Stimulated activated naive CD8-positive, alpha-beta T cell treated with anti-CD3 and anti-CD28 coated beads, Interleukin-15, Interleukin-2, amounts not matched to agents 100 ng/mL and 50 ng/mL, for 24 hours (primary cell): Measurements from ENCODE around the gene MYO10.

Experiments
- H3K27ac Mint-ChIP-seq: one replicate; pipeline ENCODE4 v1.8.0; 2021; ENCODE audit warnings: mild to moderate bottlenecking, mixed read lengths
- H3K27me3 Mint-ChIP-seq: one replicate; pipeline ENCODE4 v1.8.0; 2021; ENCODE audit warnings: mixed read lengths
- H3K36me3 Mint-ChIP-seq: one replicate; pipeline ENCODE4 v1.8.0; 2021; ENCODE audit warnings: low read depth, mixed read lengths
- H3K4me1 Mint-ChIP-seq: one replicate; pipeline ENCODE4 v1.8.0; 2021; ENCODE audit warnings: low read depth, mixed read lengths
- H3K4me3 Mint-ChIP-seq: one replicate; pipeline ENCODE4 v1.8.0; 2021; ENCODE audit warnings: mild to moderate bottlenecking, mixed read lengths
- H3K9me3 Mint-ChIP-seq: one replicate; pipeline ENCODE4 v1.8.0; 2021; ENCODE audit warnings: mixed read lengths

Gene MYO10

DNA sequence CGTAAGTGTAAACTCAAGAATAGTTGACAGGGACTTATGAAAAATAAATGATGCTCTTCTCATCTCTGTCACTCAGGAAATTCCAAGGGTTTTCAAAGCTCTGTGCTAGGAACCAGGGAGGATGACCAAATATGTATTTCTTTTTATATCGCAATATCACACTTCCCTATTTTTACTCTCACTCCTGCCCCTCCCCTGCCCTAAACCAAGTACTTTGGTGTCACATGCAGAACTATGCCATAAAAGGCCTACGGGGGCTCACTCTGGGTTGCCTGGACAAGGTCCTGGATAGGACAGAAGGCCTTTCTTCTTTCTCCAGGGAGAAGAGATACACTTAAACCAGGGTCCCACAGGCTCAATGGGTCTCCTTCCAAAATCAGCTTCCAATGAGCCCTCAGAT, 311.0 kb downstream of the MYO10 start:
- Mint-ChIP-seq H3K9me3 (no peaks in the 10 kb centered on the region), H3K27me3 (no peaks in the 10 kb centered on the region), H3K36me3 (no peaks in the 10 kb centered on the region), H3K27ac (peak overlapping the region; percentile 33), H3K4me3 (no peak overlapping the region), H3K4me1 (peaks cover 54% of the 10 kb centered on the region)

DNA sequence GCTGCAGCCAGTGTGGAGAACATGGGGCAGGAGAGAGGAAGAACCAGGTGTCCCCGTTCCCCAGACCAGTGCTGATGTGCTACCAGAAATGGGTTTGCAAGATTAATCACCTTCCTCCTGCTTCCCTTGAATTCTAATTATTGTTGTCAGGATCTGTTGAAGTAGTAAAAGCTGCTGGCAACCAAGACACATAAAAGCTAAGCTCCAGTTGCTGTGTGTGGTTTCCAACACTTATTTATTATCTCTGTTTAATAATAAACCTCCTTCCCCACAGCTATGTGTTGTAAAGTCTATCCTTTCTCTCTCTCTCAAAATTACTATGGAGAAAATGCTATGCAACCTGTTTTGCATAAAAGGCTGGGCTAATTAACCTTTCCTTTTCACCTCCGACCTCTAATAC, 317.0 kb downstream of the MYO10 start:
- H3K4me1 Mint-ChIP-seq, result peaks cover 21% of the 10 kb centered on the region
- H3K9me3 Mint-ChIP-seq, result no peaks in the 10 kb centered on the region
- H3K27me3 Mint-ChIP-seq, result no peaks in the 10 kb centered on the region
- peaks cover 7% of the 10 kb centered on the region for H3K36me3 Mint-ChIP-seq
- no peak overlapping the region for H3K4me3 Mint-ChIP-seq
- H3K27ac Mint-ChIP-seq, result no peak overlapping the region

DNA sequence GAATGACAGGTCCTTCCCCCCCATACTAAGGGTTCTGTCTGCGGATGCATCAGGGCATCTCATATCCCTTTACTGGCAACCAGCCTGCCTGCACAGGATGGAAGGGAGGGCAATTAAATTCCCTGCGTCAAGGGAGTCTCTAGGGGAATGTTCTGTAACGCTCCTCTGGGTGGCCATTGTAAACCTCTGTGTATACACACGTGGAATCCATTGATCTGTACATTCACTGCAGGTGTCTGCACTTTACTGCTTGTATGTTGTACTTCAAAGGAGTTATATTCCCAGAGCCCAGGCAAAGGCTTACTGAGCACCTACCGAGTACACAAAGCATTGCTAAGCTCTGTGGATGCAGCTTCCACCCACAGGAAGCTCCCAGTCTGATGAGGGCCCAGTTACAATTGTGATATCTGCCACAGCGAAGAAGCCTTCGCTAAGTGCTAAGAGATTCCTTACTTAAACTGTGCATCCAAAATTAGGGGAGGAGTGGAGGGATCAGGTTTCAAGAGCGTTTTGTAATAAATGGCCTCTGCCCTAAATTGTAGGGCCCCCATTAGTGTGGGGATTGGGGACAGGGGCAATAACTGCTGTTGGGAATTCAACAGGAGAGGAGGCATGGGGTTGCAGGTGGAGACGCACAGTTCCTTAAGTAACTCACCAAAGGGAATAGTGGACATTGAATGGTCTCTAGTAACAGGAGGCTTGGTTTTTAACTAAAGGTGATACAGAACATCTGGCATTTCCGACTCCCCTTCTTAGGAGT, 317.8 kb downstream of the MYO10 start:
- Mint-ChIP-seq H3K9me3 (no peaks in the 10 kb centered on the region), H3K4me1 (peaks cover 29% of the 10 kb centered on the region), H3K4me3 (no peak overlapping the region), H3K27me3 (no peaks in the 10 kb centered on the region), H3K27ac (no peak overlapping the region), H3K36me3 (peaks cover 9% of the 10 kb centered on the region)

- H3K27me3 Mint-ChIP-seq, result no peaks in the 10 kb centered on the region
- peaks cover 38% of the 10 kb centered on the region for H3K4me1 Mint-ChIP-seq
- no peaks in the 10 kb centered on the region for H3K9me3 Mint-ChIP-seq
- peaks cover 10% of the 10 kb centered on the region for H3K36me3 Mint-ChIP-seq
- no peak overlapping the region for H3K4me3 Mint-ChIP-seq
- no peak overlapping the region for H3K27ac Mint-ChIP-seq
These were observed 318.7 kb downstream of the MYO10 start for GRCh38 chr5:16617274-16617968.

- no peaks in the 10 kb centered on the region for H3K9me3 Mint-ChIP-seq
- peaks cover 10% of the 10 kb centered on the region for H3K36me3 Mint-ChIP-seq
- H3K4me1 Mint-ChIP-seq, result peaks cover 45% of the 10 kb centered on the region
- peak within 1 kb of the TSS; percentile 82 for H3K27ac Mint-ChIP-seq
- H3K4me3 Mint-ChIP-seq, result no peak within 1 kb of the TSS
- no peaks in the 10 kb centered on the region for H3K27me3 Mint-ChIP-seq
These were observed 319.4 kb downstream of the MYO10 start, which contains the start of gene RETREG1 for GRCh38 chr5:16616536-16617273. TSS of gene RETREG1 (minus strand) at chr5:16616997. CDS start at chr5:16616971, 26 bp downstream.

DNA sequence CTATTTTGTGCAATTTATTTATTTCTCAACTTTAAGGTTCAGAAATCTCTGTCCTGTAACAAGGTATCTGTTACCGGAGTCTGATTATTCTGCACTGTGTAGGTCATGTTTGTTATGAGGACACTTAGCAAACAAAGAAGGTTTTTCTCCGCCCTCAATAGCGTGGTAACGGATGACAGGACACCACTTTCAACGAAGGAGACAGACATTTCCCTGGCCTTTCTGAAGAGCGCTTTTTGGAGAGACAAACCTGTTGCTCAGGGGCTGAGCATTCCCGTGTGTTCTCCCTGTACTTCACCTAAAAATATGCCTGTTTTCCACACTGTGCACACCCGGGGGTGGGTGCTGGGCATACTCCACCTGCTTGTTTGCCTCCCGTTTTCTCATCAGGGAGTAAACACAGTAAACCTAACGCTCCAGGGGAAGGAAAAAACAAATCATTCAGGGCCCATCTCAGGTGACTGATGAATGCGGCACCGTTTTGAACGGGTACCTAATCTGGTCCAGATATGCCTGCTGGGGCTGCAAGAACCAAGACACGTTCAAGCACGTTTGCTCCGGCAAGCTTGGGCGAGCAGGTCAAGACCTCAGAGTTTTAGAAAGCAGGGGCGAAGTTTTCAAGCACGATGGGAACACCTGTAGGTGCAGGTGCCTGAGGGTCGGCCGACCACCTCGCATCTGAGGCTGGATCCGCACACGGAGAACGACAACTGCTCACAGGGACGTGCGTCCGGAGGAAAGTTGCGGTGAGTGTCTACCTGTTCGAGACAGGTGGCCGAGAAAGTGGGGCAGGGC, 320.1 kb downstream of the MYO10 start:
- Mint-ChIP-seq H3K27ac (peak overlapping the region; percentile 82), H3K4me3 (no peak overlapping the region), H3K36me3 (peaks cover 17% of the 10 kb centered on the region), H3K27me3 (no peaks in the 10 kb centered on the region), H3K9me3 (no peaks in the 10 kb centered on the region), H3K4me1 (peaks cover 53% of the 10 kb centered on the region)

DNA sequence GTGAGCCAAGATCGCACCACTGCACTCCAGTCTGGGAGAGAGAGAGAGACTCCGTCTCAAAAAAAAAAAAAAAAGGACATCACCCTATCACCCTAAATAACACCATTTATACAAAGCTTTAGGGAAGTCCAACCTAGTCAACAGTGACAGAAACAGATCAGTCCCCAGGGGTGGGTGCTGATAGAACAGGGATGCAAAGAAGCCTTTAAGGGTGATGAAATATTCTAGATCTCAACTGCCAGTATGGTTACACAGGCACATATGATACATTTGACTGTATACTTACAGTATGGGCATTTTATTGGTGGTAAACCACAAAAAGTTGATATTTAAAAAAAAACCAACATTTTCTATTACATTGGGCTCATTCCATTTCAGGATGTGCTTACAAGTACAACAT, 324.1 kb downstream of the MYO10 start:
- no peaks in the 10 kb centered on the region for H3K27me3 Mint-ChIP-seq
- H3K9me3 Mint-ChIP-seq, result no peaks in the 10 kb centered on the region
- H3K36me3 Mint-ChIP-seq, result peaks cover 24% of the 10 kb centered on the region
- peaks cover 59% of the 10 kb centered on the region for H3K4me1 Mint-ChIP-seq
- no peak overlapping the region for H3K27ac Mint-ChIP-seq
- H3K4me3 Mint-ChIP-seq, result no peak overlapping the region
